ENCODE measurements around the gene CAPN14.

Gene CAPN14

GRCh38 chr2:31226266-31226665 lies 9.0 kb upstream of the CAPN14 start:
- DNase-seq (ENCODE audit: low spot score), result no peak

GRCh38 chr2:31223749-31224148 lies 6.4 kb upstream of the CAPN14 start:
- no peak for DNase-seq (ENCODE audit: low spot score)

- no peak for DNase-seq (ENCODE audit: low spot score)
Observed at GRCh38 chr2:31223026-31223425, 5.7 kb upstream of the CAPN14 start.

GRCh38 chr2:31222071-31222470 lies 4.8 kb upstream of the CAPN14 start:
- DNase-seq (ENCODE audit: low spot score), result no peak

- no peak for DNase-seq (ENCODE audit: low spot score)
Observed at GRCh38 chr2:31221544-31221943, 4.2 kb upstream of the CAPN14 start.

- no peak for DNase-seq (ENCODE audit: low spot score)
Observed at GRCh38 chr2:31219131-31219969, 2.0 kb upstream of the CAPN14 start.

- no peak for DNase-seq (ENCODE audit: low spot score)
Observed at GRCh38 chr2:31216734-31217133, 581 bp downstream of the CAPN14 start.

- no peak for DNase-seq (ENCODE audit: low spot score)
Observed at GRCh38 chr2:31214444-31214915, 2.8 kb downstream of the CAPN14 start.

GRCh38 chr2:31213601-31214443 lies 3.5 kb downstream of the CAPN14 start:
- DNase-seq (ENCODE audit: low spot score), result no peak

- DNase-seq (ENCODE audit: low spot score), result no peak
Observed at GRCh38 chr2:31212659-31213600, 4.4 kb downstream of the CAPN14 start.

GRCh38 chr2:31208240-31208639 lies 9.1 kb downstream of the CAPN14 start:
- no peak for DNase-seq (ENCODE audit: low spot score)

- no peak for DNase-seq (ENCODE audit: low spot score)
Observed at GRCh38 chr2:31207790-31208189, 9.5 kb downstream of the CAPN14 start.

- no peak for DNase-seq (ENCODE audit: low spot score)
Observed at GRCh38 chr2:31205613-31206012, 11.7 kb downstream of the CAPN14 start.

- no peak for DNase-seq (ENCODE audit: low spot score)
Observed at GRCh38 chr2:31205186-31205585, 12.1 kb downstream of the CAPN14 start.

- no peak for DNase-seq (ENCODE audit: low spot score)
Observed at GRCh38 chr2:31204783-31205182, 12.5 kb downstream of the CAPN14 start.

- DNase-seq (ENCODE audit: low spot score), result no peak
Observed at GRCh38 chr2:31203916-31204315, 13.4 kb downstream of the CAPN14 start.

- no peak for DNase-seq (ENCODE audit: low spot score)
Observed at GRCh38 chr2:31202833-31203232, 14.5 kb downstream of the CAPN14 start.

GRCh38 chr2:31202041-31202440 lies 15.3 kb downstream of the CAPN14 start:
- DNase-seq (ENCODE audit: low spot score), result no peak

- DNase-seq (ENCODE audit: low spot score), result no peak
Observed at GRCh38 chr2:31200972-31201371, 16.3 kb downstream of the CAPN14 start.

GRCh38 chr2:31199206-31199605 lies 18.1 kb downstream of the CAPN14 start:
- no peak for DNase-seq (ENCODE audit: low spot score)

GRCh38 chr2:31197669-31198068 lies 19.6 kb downstream of the CAPN14 start:
- DNase-seq (ENCODE audit: low spot score), result no peak

- DNase-seq (ENCODE audit: low spot score), result no peak
Observed at GRCh38 chr2:31197166-31197565, 20.1 kb downstream of the CAPN14 start.
